H1 (cell line): ENCODE measurements around the gene OBSCN. TPM values are rescaled to one million over a fixed set of nuclear protein-coding genes. Genes with fewer than 3 reads are reported as not detected.

Experiments used
- CTCF ChIA-PET: fragments of 300-600 bp; sonication (Branson Sonifier 250); formaldehyde crosslinking; loops from one replicate; lab custom pipeline; 2021; ENCODE audit not compliant: partially characterized antibody; lab: Charles Lee
- POLR2A ChIA-PET: fragments of 300-600 bp; sonication (Branson Sonifier 250); formaldehyde crosslinking; loops from one replicate; lab custom pipeline; 2021; ENCODE audit warnings: inconsistent platforms; ENCODE audit not compliant: partially characterized antibody; lab: Charles Lee
- DNase-seq, 2 experiments: peaks; one replicate each; pipeline versions ENCODE4 v3.0.0 to v3.0.0-alpha.2; 2010 to 2022; ENCODE audit warnings: low spot score in 2 of 2, low read depth in 1 of 2, mixed read lengths in 1 of 2
- FAIRE-seq: peaks from 2 replicates; lab custom pipeline; 2011; peaks lifted over from hg19 to GRCh38; lab: Jason Lieb, UNC
- H2AFZ ChIP-seq: 2 replicates; pipeline ENCODE4 v1.8.1; 2012; ENCODE audit warnings: low read length, inconsistent platforms
- H2AK5ac ChIP-seq: 2 replicates; pipeline ENCODE4 v1.6.1; 2013; ENCODE audit warnings: low read depth, low read length
- H2BK120ac ChIP-seq: replicated peaks from 2 replicates; pipeline ENCODE3; 2013; ENCODE audit warnings: low read depth, low read length, inconsistent platforms
- H2BK12ac ChIP-seq: 2 replicates; pipeline ENCODE4 v1.6.1; 2013; ENCODE audit warnings: low read depth, low read length
- H2BK15ac ChIP-seq: 2 replicates; pipeline ENCODE4 v1.6.1; 2013; ENCODE audit warnings: low read length
- H2BK20ac ChIP-seq: 2 replicates; pipeline ENCODE4 v1.6.1; 2013; ENCODE audit warnings: low read length
- H2BK5ac ChIP-seq: 2 replicates; pipeline ENCODE4 v1.6.1; 2013; ENCODE audit warnings: low read depth, low read length
- H3K14ac ChIP-seq: 2 replicates; pipeline ENCODE4 v1.6.1; 2013; ENCODE audit warnings: inconsistent platforms; ENCODE audit not compliant: insufficient read length
- H3K18ac ChIP-seq: 2 replicates; pipeline ENCODE4 v1.6.1; 2013; ENCODE audit warnings: low read length; ENCODE audit errors: extremely low read depth
- H3K23ac ChIP-seq: 2 replicates; pipeline ENCODE4 v1.6.1; 2013; ENCODE audit warnings: inconsistent platforms; ENCODE audit not compliant: insufficient read length
- H3K23me2 ChIP-seq: 2 replicates; pipeline ENCODE4 v1.6.1; 2013; ENCODE audit warnings: low read depth, low read length
- H3K27ac ChIP-seq: 2 replicates; pipeline ENCODE4 v1.6.1; 2011; ENCODE audit warnings: low read depth, low read length, inconsistent platforms
- H3K27me3 ChIP-seq, 4 experiments: replicated peaks in 1 of 4; 1 replicate in 1 of 4; 2 replicates in 3 of 4; pipeline versions ENCODE4 v1.6.1 to v1.8.1; 2011 to 2013; ENCODE audit warnings: low read length in 3 of 4, mild to moderate bottlenecking in 3 of 4, inconsistent platforms in 2 of 4, mixed read lengths in 2 of 4, moderate library complexity in 1 of 4; ENCODE audit not compliant: control insufficient read depth in 3 of 4, insufficient read depth in 3 of 4; ENCODE audit errors: extremely low read depth in 1 of 4
- H3K36me3 ChIP-seq, 4 experiments: 2 replicates each; pipeline versions ENCODE4 v1.6.1 to v1.8.1; 2011 to 2013; ENCODE audit warnings: mild to moderate bottlenecking in 4 of 4, low read length in 3 of 4, moderate library complexity in 2 of 4, control low read depth in 1 of 4, inconsistent platforms in 1 of 4; ENCODE audit not compliant: insufficient read depth in 4 of 4, control insufficient read depth in 2 of 4
- H3K4ac ChIP-seq: replicated peaks from 2 replicates; pipeline ENCODE3; 2013; ENCODE audit warnings: low read length, low read depth, mixed read lengths, inconsistent platforms; ENCODE audit not compliant: insufficient read length
- H3K4me1 ChIP-seq, 4 experiments: replicated peaks in 1 of 4; 1 replicate in 1 of 4; 2 replicates in 3 of 4; pipeline versions ENCODE4 v1.6.1 to v1.8.1; 2011 to 2013; ENCODE audit warnings: low read length in 3 of 4, inconsistent platforms in 2 of 4, mixed read lengths in 1 of 4; ENCODE audit not compliant: insufficient read depth in 4 of 4, control insufficient read depth in 3 of 4
- H3K4me2 ChIP-seq, 2 experiments: 2 replicates each; pipeline versions ENCODE4 v1.6.1 to v1.8.1; 2011 to 2013; ENCODE audit warnings: low read depth in 2 of 2, low read length in 2 of 2, control low read depth in 1 of 2, inconsistent platforms in 1 of 2, mild to moderate bottlenecking in 1 of 2; ENCODE audit not compliant: insufficient read depth in 1 of 2
- H3K4me3 ChIP-seq, 4 experiments: fragments of 200-600, 300-600 bp in 1 of 4; sonication (generic), shearing (Covaris generic), sonication (Bioruptor Twin) in 1 of 4; 2 replicates each; pipeline versions ENCODE4 v1.5.1 to v1.8.1; 2011 to 2016; ENCODE audit warnings: low read length in 4 of 4, low read depth in 3 of 4, control low read depth in 2 of 4, inconsistent platforms in 2 of 4, mild to moderate bottlenecking in 2 of 4, mixed read lengths in 1 of 4, moderate library complexity in 1 of 4; ENCODE audit not compliant: insufficient read depth in 2 of 4; ENCODE audit errors: extremely low read depth in 1 of 4
- H3K56ac ChIP-seq: replicated peaks from 2 replicates; pipeline ENCODE3; 2013; ENCODE audit warnings: low read depth, mild to moderate bottlenecking, mixed read lengths, low read length, inconsistent platforms; ENCODE audit not compliant: insufficient read length
- H3K79me1 ChIP-seq: 2 replicates; pipeline ENCODE4 v1.6.1; 2013; ENCODE audit warnings: low read depth, low read length, control low read depth
- H3K79me2 ChIP-seq, 2 experiments: 2 replicates each; pipeline versions ENCODE4 v1.6.1 to v1.8.1; 2012 to 2013; ENCODE audit warnings: low read length in 2 of 2, mild to moderate bottlenecking in 2 of 2, inconsistent platforms in 1 of 2; ENCODE audit not compliant: insufficient read depth in 2 of 2, control insufficient read depth in 1 of 2
- H3K9ac ChIP-seq, 4 experiments: replicated peaks in 1 of 4; 1 replicate in 1 of 4; 2 replicates in 3 of 4; pipeline versions ENCODE4 v1.6.1 to v1.8.1; 2011 to 2013; ENCODE audit warnings: low read depth in 3 of 4, low read length in 3 of 4, control low read depth in 2 of 4, mild to moderate bottlenecking in 2 of 4, moderate library complexity in 2 of 4, inconsistent platforms in 1 of 4; ENCODE audit errors: extremely low read depth in 1 of 4
- H3K9me3 ChIP-seq, 2 experiments: 2 replicates each; pipeline versions ENCODE4 v1.6.1 to v1.8.1; 2012 to 2013; ENCODE audit warnings: mild to moderate bottlenecking in 2 of 2, moderate library complexity in 2 of 2, control low read depth in 1 of 2, inconsistent platforms in 1 of 2, low read depth in 1 of 2, low read length in 1 of 2, mixed read lengths in 1 of 2; ENCODE audit not compliant: insufficient read depth in 2 of 2
- H4K20me1 ChIP-seq, 2 experiments: replicated peaks in 1 of 2; 2 replicates each; pipeline versions ENCODE3 to v1.8.1; 2011 to 2013; ENCODE audit warnings: inconsistent platforms in 2 of 2, low read length in 2 of 2, mild to moderate bottlenecking in 1 of 2; ENCODE audit not compliant: insufficient read depth in 2 of 2, control insufficient read depth in 1 of 2
- H4K5ac ChIP-seq: 2 replicates; pipeline ENCODE4 v1.6.1; 2013; ENCODE audit warnings: low read length, low read depth, mixed read lengths, inconsistent platforms; ENCODE audit not compliant: insufficient read length
- H4K8ac ChIP-seq: 2 replicates; pipeline ENCODE4 v1.8.0; 2013; ENCODE audit warnings: mild to moderate bottlenecking, moderate library complexity, low read length, inconsistent platforms; ENCODE audit not compliant: insufficient read depth; ENCODE audit errors: extremely low read depth
- H4K91ac ChIP-seq: replicated peaks from 2 replicates; pipeline ENCODE3; 2013; ENCODE audit warnings: low read length, mixed read lengths, inconsistent platforms; ENCODE audit not compliant: insufficient read length
- MAFK ChIP-seq: IDR thresholded peaks from 2 replicates; pipeline ENCODE4 v1.6.1; 2012; ENCODE audit warnings: low read depth, mild to moderate bottlenecking, improper control_type of control experiment, low read length
- NRF1 ChIP-seq: IDR thresholded peaks from 2 replicates; pipeline ENCODE4 v1.6.1; 2011; ENCODE audit warnings: mild to moderate bottlenecking, low read depth, low read length, improper control_type of control experiment
- WGBS, 2 experiments: shearing (Covaris generic) in 1 of 2; methylation state at CpG; one replicate each; pipeline versions ENCODE4 v1.1.6 to v1.1.7; 2013 to 2015; ENCODE audit warnings: low lambda C conversion rate in 2 of 2, mixed read lengths in 2 of 2, inconsistent platforms in 1 of 2, low coverage in 1 of 2, missing lambda C conversion rate in 1 of 2; ENCODE audit not compliant: insufficient replicate concordance in 2 of 2, insufficient coverage in 1 of 2, insufficient read length in 1 of 2; ENCODE audit errors: extremely low coverage in 1 of 2, missing lambda C conversion rate in 1 of 2; 5-methylcytosine and 5-hydroxymethylcytosine counted together
- polyA plus RNA-seq, 7 experiments: library from polyadenylated mRNA; depleted of rRNA in 3 of 7; stranded (reverse) in 5 of 7; unstranded in 2 of 7; fragments of >200 nt in 5 of 7; fragments of 200-250 nt in 2 of 7; gene quantifications; 1 replicate in 5 of 7; 2 replicates in 1 of 7; 4 replicates in 1 of 7; pipeline versions ENCODE4 v1.2.1 to v1.2.3, GENCODE V29; 2011 to 2013; ENCODE audit warnings: missing spikeins in 2 of 7, mixed read lengths in 2 of 7
- total RNA-seq: library from RNA; stranded (reverse); fragmentation: NEBNext Ultra II Directional; extraction: Animal tissue kit (Norgen Biotek cat#: 25700); gene quantifications from 2 replicates; pipeline ENCODE4 v1.2.1, GENCODE V29; 2021

Gene OBSCN
- total and polyA plus RNA-seq, 2 of the 8 experiments (the other 6 are each of a cell fraction or from before 2014, with no cell fraction given): 7.5 to 28.4 TPM

DNA sequence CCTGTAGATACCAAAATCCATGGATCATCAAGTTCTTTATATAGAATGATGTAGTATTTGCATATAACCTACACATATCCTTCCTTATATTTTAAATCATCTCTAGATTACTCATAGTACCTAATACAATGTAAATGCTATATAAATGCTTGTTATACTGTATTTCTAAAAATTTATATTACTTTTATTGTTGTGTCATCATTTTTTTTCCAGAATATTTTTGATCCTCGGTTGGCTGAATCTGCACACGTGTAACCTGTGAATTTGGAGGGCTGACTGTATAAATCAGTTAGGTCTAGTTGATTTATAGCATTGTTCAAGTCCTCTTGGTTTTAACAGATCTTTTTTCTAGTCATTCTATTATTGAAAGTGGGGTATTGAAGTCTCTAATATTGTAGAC, 23.3 kb downstream of the OBSCN start:
- no peak overlapping the region for H2BK120ac ChIP-seq
- H3K9ac ChIP-seq: no peak overlapping the region
- no peak overlapping the region for H3K18ac ChIP-seq
- TF ChIP-seq NRF1: no peak
- TF ChIP-seq MAFK: peak; percentile 21; the same call in 1 of the 2 replicates
- H2BK5ac ChIP-seq: no peak overlapping the region
- H3K23me2 ChIP-seq: no peaks in the 10 kb centered on the region
- H2BK15ac ChIP-seq: no peak overlapping the region
- H4K91ac ChIP-seq: no peak overlapping the region
- no peak for DNase-seq
- no peak overlapping the region for H4K5ac ChIP-seq
- H3K4me2 ChIP-seq: no peak overlapping the region
- POLR2A ChIA-PET: no interaction called here
- no peak for FAIRE-seq
- no peak overlapping the region for H3K23ac ChIP-seq
- no peaks in the 10 kb centered on the region; a peak in 1 of 4 replicates for H3K79me2 ChIP-seq
- H2BK20ac ChIP-seq: no peak overlapping the region
- H3K9me3 ChIP-seq: no peaks in the 10 kb centered on the region
- no peak overlapping the region for H3K14ac ChIP-seq
- H4K8ac ChIP-seq: no peak overlapping the region
- no peak overlapping the region for H3K4me3 ChIP-seq
- no peak overlapping the region for H3K56ac ChIP-seq
- peaks cover 2% of the 10 kb centered on the region; the same call in 1 of the 2 replicates for H3K79me1 ChIP-seq
- H3K36me3 ChIP-seq: peaks cover 4 to 21% (median 7%) of the 10 kb centered on the region in 4 experiments; a peak in 5 of 8 replicates
- no peak overlapping the region for H2BK12ac ChIP-seq
- H3K27ac ChIP-seq: no peak overlapping the region
- H4K20me1 ChIP-seq: peaks cover 0 to 7% of the 10 kb centered on the region in 2 experiments
- H2AK5ac ChIP-seq: no peak overlapping the region
- H3K4ac ChIP-seq: no peak overlapping the region
- CTCF ChIA-PET: interaction anchor here (2.0 kb wide), 1 partner anchor 28 kb away, joined by 5 read pairs; no protein-coding TSS in a partner anchor
- 89% methylated on average over 2 of the region's 2 CpGs; no CpG with 5 or more reads in 1 of the 2 experiments for WGBS, 2 experiments
- H3K27me3 ChIP-seq: no peaks in the 10 kb centered on the region
- no peaks in the 10 kb centered on the region for H3K4me1 ChIP-seq
- H2AFZ ChIP-seq: no peak overlapping the region
